Measurements from ENCODE around the gene ADM2. TPM values are rescaled to one million over a fixed set of nuclear protein-coding genes. Genes with fewer than 3 reads are reported as not detected.

The ADM2 gene
- total and polyA plus RNA-seq, 2 of the 13 experiments (the other 11 are each of a cell fraction or from before 2014, with no cell fraction given), result 1.2 to 3.0 TPM

DNA sequence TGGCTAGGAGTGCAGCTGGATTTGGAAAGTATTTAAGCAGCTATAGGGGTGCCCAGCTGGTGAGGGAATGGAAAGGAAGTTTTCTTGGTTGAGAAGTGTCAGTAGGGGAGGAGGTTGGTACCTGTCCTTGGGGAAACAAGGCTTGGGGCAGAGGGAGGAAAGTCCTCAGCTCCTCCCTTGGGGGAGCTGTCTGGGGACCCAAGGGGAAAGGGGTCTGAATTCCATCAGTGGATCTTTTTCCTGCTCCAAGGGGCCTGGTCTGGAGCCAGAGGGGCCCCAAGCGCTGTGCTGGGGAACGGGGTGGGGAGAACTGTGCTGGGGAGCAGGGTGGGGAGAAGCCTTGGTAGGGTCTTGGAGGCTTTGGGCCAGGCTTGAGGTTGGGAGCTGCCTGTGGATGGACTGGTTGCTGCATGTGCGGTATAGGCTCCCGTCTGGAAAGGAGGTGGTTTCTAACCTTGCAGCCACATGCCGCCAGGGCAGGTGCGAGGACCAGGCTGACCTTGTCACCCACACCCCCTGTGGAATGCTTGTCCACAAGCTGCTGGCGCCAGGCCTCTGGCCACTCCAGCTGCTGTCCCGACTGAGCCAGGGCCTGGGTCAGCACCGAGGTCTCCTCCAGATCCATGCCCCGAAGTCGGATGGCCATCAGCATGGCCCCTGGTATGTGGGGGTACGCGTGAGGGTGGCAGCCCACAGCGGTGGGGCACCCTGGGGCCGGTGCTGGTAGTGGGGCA lies 47.5 kb downstream of the ADM2 start (continued):
- TF ChIP-seq, protein P1, sequence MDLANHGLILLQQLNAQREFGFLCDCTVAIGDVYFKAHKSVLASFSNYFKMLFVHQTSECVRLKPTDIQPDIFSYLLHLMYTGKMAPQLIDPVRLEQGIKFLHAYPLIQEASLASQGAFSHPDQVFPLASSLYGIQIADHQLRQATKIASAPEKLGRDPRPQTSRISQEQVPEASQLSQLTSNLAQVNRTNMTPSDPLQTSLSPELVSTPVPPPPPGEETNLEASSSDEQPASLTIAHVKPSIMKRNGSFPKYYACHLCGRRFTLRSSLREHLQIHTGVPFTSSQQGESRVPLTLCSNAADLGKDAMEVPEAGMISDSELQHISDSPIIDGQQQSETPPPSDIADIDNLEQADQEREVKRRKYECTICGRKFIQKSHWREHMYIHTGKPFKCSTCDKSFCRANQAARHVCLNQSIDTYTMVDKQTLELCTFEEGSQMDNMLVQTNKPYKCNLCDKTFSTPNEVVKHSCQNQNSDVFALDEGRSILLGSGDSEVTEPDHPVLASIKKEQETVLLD (CRISPR knock-in tag; IDR thresholded peaks at IDR 0.05; ENCODE audit: low read depth), result no peak
- TF ChIP-seq ZNF121 (CRISPR knock-in tag; IDR thresholded peaks at IDR 0.05), result no peak
- TF ChIP-seq ATF3 (CRISPR knock-in tag; IDR thresholded peaks at IDR 0.05), result 0 out of 2 replicates have a peak, but pooled peaks have one; percentile 4
- no peak for TF ChIP-seq ZNF230 (CRISPR knock-in tag; IDR thresholded peaks at IDR 0.05)
- peak; percentile 96 for TF ChIP-seq MAX (IDR thresholded peaks at IDR 0.05)
- peak; percentile 32; the same call in 1 of the 2 replicates for TF ChIP-seq ZSCAN21 (CRISPR knock-in tag; IDR thresholded peaks at IDR 0.05; ENCODE audit: borderline replicate concordance)
- peak; percentile 96 for TF ChIP-seq AGO1 (IDR thresholded peaks at IDR 0.05; ENCODE audit: low read depth, low read length, poor library complexity, severe bottlenecking)
- TF ChIP-seq ZNF792 (CRISPR knock-in tag; IDR thresholded peaks at IDR 0.05), result no peak
- TF ChIP-seq ZNF615 (CRISPR knock-in tag; IDR thresholded peaks at IDR 0.05; ENCODE audit: borderline replicate concordance), result peak; percentile 32; the same call in 1 of the 2 replicates
- TF ChIP-seq ZFP90 (CRISPR knock-in tag; IDR thresholded peaks at IDR 0.05; ENCODE audit: borderline replicate concordance), result 0 out of 2 replicates have a peak, but pooled peaks have one; percentile 49
- TF ChIP-seq ZFY (CRISPR knock-in tag; IDR thresholded peaks at IDR 0.05), result no peak
- TF ChIP-seq NR2F6 (IDR thresholded peaks at IDR 0.05), result peak; percentile 29; the same call in 1 of the 2 replicates
- TF ChIP-seq NR2F6 (CRISPR knock-in tag; IDR thresholded peaks at IDR 0.05), result peak; percentile 83
- no peak for TF ChIP-seq ZNF616 (CRISPR knock-in tag; IDR thresholded peaks at IDR 0.05; ENCODE audit: low read depth)
- TF ChIP-seq KLF16 (CRISPR knock-in tag; IDR thresholded peaks at IDR 0.05), result no peak
- peak; percentile 94 for TF ChIP-seq ZBTB33 (CRISPR knock-in tag; IDR thresholded peaks at IDR 0.05)
- TF ChIP-seq THAP7 (CRISPR knock-in tag; IDR thresholded peaks at IDR 0.05), result 0 out of 2 replicates have a peak, but pooled peaks have one; percentile 19
- TF ChIP-seq ZNF878 (CRISPR knock-in tag; IDR thresholded peaks at IDR 0.05), result 0 out of 2 replicates have a peak, but pooled peaks have one; percentile 64
- 0 out of 2 replicates have a peak, but pooled peaks have one; percentile 29 for TF ChIP-seq KLF12 (CRISPR knock-in tag; IDR thresholded peaks at IDR 0.05; ENCODE audit: borderline replicate concordance)
- TF ChIP-seq RNF2 (conservative IDR thresholded peaks at IDR 0.05; ENCODE audit: low read depth), result peak; percentile 51
- TF ChIP-seq TFDP1 (CRISPR knock-in tag; IDR thresholded peaks at IDR 0.05; ENCODE audit: borderline replicate concordance), result peak; percentile 88; the same call in 1 of the 2 replicates
- peak; percentile 47; the same call in 1 of the 2 replicates for TF ChIP-seq HNRNPL (IDR thresholded peaks at IDR 0.05; ENCODE audit: low read depth, low read length)
- TF ChIP-seq SKI (IDR thresholded peaks at IDR 0.05; ENCODE audit: partially characterized antibody), result peak; percentile 36
- 0 out of 2 replicates have a peak, but pooled peaks have one; percentile 10 for TF ChIP-seq ARHGAP35 (CRISPR knock-in tag; IDR thresholded peaks at IDR 0.05; ENCODE audit: borderline replicate concordance)
- 0 out of 4 replicates have a peak, but pooled peaks of 1 of the 2 experiments have one; percentile 22 for TF ChIP-seq POLR2A (IDR thresholded peaks at IDR 0.05; ENCODE audit: insufficient read depth in 1 of 2, low read depth in 2 of 2, low read length in 2 of 2)

Data from HepG2 (cell line).